ENCODE measurements around the gene NFKBIL1. TPM values are rescaled to one million over a fixed set of nuclear protein-coding genes. Genes with fewer than 3 reads are reported as not detected.

The NFKBIL1 gene
- total RNA-seq, 1 experiment from 2014 or later = 15.1 TPM

DNA sequence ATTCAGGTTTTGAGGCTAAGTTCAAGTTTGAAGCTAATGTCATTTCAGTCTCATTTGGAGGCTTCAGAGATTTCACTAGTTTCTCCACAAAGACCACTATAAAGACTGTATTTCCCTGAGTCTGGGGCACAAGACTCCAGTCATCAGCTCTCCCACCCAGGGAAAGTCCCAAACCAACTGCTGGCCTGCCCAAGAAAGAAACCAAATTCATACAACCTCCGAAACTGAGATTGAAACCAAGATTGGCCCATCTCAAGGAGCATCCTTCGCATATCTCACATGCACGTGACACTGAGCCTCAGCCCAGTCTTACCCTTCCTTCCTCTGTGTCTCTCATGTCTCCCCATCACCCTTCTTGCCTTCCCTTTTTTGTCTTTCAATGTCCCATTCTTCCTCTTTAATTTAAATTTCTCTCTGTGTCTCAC is 21.1 kb downstream of the NFKBIL1 start:
- Mint-ChIP-seq H3K4me3 (no peak overlapping the region), H3K36me3 (ENCODE audit: insufficient read depth in 1 of 3, low read depth in 3 of 3) (no peaks in the 10 kb centered on the region), H3K27ac (no peak overlapping the region; a peak in 1 of 7 replicates), H3K4me1 (peaks cover 10 to 11% of the 10 kb centered on the region in 2 experiments), H3K9me3 (no peaks in the 10 kb centered on the region; a peak in 1 of 5 replicates), H3K27me3 (ENCODE audit: low read depth) (peaks cover 2% of the 10 kb centered on the region)
- no peaks in the 10 kb centered on the region for H4K20me1 ChIP-seq (ENCODE audit: control insufficient read depth, insufficient read depth, insufficient read length)
- no peak overlapping the region for H4K91ac ChIP-seq (ENCODE audit: insufficient read length, low read depth, low read length)
- H3K4me1 ChIP-seq (ENCODE audit: insufficient read depth, low read length) = no peaks in the 10 kb centered on the region
- H2BK120ac ChIP-seq (ENCODE audit: low read depth, low read length, poor library complexity, severe bottlenecking) = no peak overlapping the region
- no peak overlapping the region for H2AFZ ChIP-seq (ENCODE audit: low read length)
- no peak overlapping the region for H3K56ac ChIP-seq (ENCODE audit: insufficient read length, low read depth, low read length)
- no peak for DNase-seq
- TF ChIP-seq, protein P1, sequence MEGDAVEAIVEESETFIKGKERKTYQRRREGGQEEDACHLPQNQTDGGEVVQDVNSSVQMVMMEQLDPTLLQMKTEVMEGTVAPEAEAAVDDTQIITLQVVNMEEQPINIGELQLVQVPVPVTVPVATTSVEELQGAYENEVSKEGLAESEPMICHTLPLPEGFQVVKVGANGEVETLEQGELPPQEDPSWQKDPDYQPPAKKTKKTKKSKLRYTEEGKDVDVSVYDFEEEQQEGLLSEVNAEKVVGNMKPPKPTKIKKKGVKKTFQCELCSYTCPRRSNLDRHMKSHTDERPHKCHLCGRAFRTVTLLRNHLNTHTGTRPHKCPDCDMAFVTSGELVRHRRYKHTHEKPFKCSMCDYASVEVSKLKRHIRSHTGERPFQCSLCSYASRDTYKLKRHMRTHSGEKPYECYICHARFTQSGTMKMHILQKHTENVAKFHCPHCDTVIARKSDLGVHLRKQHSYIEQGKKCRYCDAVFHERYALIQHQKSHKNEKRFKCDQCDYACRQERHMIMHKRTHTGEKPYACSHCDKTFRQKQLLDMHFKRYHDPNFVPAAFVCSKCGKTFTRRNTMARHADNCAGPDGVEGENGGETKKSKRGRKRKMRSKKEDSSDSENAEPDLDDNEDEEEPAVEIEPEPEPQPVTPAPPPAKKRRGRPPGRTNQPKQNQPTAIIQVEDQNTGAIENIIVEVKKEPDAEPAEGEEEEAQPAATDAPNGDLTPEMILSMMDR (conservative IDR thresholded peaks at IDR 0.05) = no peak
- no peaks in the 10 kb centered on the region for H3K27me3 ChIP-seq (ENCODE audit: insufficient read depth, low read length)
- no peak overlapping the region for H2BK15ac ChIP-seq (ENCODE audit: low read depth, low read length)
- H2AK5ac ChIP-seq (ENCODE audit: insufficient read length, low read length) = no peak overlapping the region
- no peaks in the 10 kb centered on the region for H3K9me3 ChIP-seq (ENCODE audit: control insufficient read depth, low read depth, low read length)
- no peaks in the 10 kb centered on the region for H3K23me2 ChIP-seq (ENCODE audit: insufficient read length, low read depth, low read length, poor library complexity, severe bottlenecking)
- no peak overlapping the region for H3T11ph ChIP-seq (ENCODE audit: low read length)
- H4K5ac ChIP-seq (ENCODE audit: insufficient read length, low read depth, low read length) = no peak overlapping the region
- no peak overlapping the region for H3K4ac ChIP-seq (ENCODE audit: low read depth, low read length)
- no peaks in the 10 kb centered on the region for H3K79me1 ChIP-seq (ENCODE audit: insufficient read depth, low read depth, low read length, poor library complexity, severe bottlenecking)
- no peak overlapping the region for H3K27ac ChIP-seq (ENCODE audit: insufficient read length, low read depth, low read length)
- no peak overlapping the region for H3K23ac ChIP-seq (ENCODE audit: insufficient read length, low read depth, low read length)
- no peak overlapping the region for H3K4me2 ChIP-seq (ENCODE audit: insufficient read depth, insufficient read length, low read length)
- no peak overlapping the region for H3K14ac ChIP-seq (ENCODE audit: insufficient read depth, low read length)
- H2BK12ac ChIP-seq (ENCODE audit: insufficient read length, low read depth, low read length) = no peak overlapping the region
- no peak overlapping the region for H2BK5ac ChIP-seq (ENCODE audit: insufficient read length, low read length)
- H3K9ac ChIP-seq (ENCODE audit: extremely low read depth, insufficient read length, low read length) = no peak overlapping the region
- no peak overlapping the region for H2BK20ac ChIP-seq (ENCODE audit: low read depth, low read length, poor library complexity, severe bottlenecking)
- no peak overlapping the region for H4K8ac ChIP-seq (replicated peaks; ENCODE audit: insufficient read length, low read depth, low read length)
- no peaks in the 10 kb centered on the region for H3K79me2 ChIP-seq (ENCODE audit: insufficient read depth, low read length)
- H3K18ac ChIP-seq (ENCODE audit: insufficient read length, low read depth, low read length) = no peak overlapping the region
- no CpG with 5 or more reads among the region's 3 CpGs for WGBS (ENCODE audit: extremely low coverage, insufficient read length, low lambda C conversion rate)

All from H9 (cell line).